Ecto neural progenitor cell (in vitro differentiated cells): ENCODE measurements around the gene TMEM123.

ENCODE experiments used
- DNase-seq: peaks from one replicate; pipeline ENCODE4 v3.0.0-alpha.2; 2018; ENCODE audit warnings: low spot score

The TMEM123 gene, protein sequence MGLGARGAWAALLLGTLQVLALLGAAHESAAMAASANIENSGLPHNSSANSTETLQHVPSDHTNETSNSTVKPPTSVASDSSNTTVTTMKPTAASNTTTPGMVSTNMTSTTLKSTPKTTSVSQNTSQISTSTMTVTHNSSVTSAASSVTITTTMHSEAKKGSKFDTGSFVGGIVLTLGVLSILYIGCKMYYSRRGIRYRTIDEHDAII

DNA sequence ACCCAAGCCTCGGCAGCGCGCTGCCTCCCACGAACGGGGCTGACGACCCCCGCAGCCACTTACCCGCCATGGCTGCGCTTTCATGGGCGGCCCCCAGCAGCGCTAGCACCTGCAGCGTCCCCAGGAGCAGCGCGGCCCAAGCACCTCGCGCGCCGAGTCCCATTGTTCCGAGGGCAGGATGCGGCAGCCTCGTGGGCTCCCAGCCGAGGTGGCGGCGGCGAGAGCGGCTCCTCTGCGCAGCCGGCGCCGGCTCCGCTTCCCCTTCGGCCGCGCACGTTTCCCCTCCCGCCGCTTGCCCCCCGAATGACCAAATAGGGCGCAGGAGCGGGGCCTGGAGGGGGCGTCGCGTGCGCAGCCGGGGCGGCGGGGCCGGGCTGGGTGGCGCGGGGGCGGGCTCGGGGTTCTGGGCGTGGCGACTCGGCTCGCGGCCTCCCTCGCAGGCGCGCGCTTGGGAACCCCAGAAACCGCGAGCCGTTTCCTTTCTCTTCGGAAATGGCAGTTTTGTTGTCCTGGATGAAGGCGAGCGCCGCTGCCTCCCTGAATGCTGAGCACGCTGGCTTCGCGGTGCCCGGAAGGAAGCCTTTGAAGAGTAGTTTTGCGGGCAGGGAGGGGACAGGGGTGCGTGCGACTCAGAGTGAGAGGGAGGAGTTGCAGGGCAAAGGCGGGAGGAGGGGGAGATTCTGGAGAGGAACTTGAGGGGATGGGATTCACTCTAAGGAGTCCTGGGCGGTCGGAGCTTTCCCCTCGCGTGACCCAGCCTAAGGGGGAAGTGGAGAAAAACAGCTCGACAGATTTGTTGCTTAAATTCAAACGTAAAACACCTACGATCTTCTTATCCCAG, at the start of gene TMEM123:
Gene TMEM123 (minus strand): TSS at position 305 of the 841 bp plus-strand sequence. CDS start 142 bp downstream, at position 163.
- peak; percentile 85 for DNase-seq

DNA sequence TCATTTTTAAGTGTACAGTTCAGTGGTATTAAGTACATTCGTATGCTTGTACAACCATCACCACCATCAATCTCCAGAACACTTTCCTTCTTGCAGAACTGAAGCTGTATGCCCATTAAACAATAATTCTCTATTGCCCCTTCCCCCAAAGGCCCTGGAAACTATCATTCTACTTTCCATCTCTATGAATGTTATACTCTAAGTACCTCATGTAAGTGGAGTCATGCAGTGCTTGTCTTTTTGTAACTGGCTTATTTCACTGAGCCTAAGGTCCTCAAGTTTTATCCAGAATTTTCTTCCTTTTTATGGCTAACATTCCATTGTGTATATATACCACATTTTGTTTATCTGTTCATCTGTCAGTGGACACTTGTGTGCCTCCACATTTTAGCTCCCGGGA, 48.3 kb upstream of the TMEM123 start:
- no peak for DNase-seq

DNA sequence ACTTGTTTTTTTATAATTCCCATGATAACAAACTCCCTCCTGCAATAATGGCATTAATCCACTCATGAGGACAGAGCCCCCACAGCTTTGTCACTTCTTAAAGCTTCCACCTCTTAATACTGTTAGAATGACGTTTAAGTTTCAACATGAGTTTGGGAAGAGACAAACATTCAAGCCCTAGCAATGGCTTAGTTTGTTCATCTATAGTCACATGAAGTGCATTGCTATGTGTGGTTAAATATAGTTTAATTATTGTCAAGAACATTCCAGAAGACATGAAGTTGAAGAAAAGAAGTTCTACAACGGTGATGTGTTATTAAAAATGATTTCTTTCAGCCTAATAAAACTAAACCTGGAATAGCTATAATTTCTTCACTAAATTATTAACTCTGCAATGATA, 47.4 kb upstream of the TMEM123 start:
- DNase-seq, result no peak

DNA sequence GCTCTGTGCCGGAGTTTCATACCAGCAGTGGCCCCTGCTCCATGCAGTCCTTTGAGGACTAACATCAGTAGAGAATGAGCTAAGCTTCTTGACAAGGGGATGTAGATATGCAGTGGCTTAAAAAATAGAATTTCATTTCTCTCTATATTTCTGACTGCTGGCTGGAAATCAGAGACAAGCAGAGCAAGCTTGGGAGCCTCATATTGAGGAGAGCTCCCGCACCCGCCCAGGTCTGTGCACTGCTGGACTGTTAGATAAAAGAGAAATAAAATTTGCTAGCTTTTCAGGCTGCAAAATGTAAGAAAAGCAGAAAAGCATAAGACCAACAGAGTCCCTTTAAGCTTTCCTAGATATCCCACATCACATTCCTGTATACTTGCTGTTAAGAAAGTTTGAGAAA, 46.6 kb upstream of the TMEM123 start:
- DNase-seq, result no peak

DNA sequence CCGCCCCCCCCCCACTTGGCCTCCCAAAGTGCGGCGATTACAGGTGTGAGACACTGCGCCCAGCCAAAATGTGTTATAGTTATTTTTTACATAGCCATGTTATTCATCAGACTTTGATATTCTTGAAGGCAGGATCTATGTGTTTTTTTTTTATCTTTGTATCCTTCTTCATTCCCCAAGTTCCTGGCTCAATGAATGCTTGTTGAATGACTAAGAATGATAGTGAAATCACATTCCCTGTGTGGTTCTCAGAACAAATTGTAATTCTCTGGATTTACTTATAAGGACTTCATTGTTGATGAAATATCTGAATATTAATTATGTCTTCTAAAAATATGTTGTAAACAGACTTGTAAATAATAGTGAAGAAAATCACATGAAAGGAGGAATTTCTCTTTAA, 44.5 kb upstream of the TMEM123 start:
- no peak for DNase-seq

DNA sequence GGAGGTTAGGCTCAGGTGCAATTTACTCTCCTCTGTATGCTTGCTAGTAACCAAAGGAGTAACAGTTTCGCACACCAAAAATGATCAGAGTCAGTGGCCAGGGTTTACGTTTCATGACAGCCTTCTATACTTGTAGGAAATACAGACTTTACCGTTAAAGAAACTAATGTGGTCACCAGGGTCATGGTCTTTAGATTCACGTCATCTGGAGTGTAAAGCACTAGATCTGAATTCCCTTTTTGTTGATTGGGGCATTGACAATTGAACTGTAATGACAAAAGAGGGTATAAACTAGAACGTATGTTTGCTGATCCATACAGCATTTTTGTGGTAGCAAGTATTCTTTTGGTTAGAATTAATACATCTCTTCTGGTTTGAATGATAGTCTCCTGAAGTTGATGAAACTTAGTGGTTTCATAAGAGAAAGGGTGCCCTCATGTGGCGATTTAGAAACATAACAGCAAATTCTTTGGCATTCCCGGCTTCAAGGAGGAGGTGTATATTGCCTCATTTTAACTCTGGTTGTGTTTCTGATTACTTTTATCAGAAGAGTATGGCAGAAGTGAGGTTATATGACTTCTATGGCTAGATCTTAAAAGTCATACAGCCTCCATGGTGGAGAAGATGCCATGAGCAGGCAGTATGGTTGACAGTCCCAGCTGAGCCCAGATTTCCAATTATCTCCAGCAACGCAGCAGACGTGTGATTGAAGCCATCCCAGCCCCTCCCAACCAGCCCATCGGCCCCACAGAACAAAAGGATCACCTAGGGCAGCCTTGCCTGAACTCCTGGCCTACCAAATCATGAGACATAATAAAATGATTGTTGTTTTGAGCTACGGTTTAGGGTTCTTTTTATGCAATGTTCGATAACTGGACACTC, 42.8 kb upstream of the TMEM123 start:
- DNase-seq, result peak; percentile 56

DNA sequence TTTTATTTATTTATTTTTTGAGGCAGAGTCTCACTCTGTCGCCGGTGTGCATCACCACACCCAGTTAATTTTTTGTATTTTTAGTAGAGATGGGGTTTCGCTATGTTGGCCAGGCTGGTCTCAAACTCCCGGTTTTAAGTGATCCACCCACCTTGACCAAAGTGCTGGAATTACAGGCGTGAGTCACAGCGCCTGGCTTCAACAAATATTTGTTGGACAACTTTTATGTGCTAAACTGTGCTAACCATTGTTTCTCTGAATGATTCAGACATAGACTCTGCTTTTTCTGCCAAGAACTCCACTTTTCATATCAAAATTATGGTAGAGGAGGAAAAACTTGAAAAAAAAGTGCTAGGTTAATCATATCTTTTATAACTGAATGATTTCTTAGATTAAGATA, 41.7 kb upstream of the TMEM123 start:
- DNase-seq, result no peak

DNA sequence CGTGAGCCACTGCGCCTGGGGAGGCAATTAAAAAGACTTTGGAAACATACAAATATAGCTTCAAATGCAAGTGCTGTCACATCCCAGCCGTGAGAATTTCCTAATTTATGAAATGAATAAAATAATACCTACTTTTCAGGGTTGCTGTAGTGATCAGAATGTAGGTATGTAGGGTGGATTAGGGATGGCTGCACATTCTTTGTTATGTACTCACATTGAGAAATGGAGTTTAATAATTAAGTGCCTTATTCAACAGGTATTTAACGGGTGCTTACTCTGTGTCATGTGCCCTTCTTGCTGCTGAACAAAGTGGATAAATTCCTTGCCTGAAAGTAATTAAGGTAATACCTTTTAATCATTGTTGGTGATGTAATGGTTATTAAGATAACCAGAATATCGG, 41.0 kb upstream of the TMEM123 start:
- no peak for DNase-seq

DNA sequence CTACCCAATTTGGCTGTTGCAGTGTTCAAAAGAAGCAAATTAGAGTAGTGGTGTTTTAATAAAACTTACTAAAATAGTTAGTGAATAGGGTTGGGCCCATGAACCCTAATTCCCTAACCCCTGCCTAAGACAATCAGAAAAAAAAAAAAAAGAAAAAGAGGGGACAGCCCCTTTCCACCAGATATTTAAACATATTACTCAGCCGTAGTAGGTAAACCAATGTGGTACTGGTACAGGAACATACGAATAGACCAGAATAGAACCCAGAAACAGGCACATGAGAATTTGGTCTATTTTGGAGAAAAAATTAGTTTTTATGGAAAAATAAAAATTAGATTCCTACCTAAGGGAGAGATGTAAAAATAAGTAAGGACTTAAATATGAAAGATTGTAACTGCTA, 39.4 kb upstream of the TMEM123 start:
- no peak for DNase-seq

DNA sequence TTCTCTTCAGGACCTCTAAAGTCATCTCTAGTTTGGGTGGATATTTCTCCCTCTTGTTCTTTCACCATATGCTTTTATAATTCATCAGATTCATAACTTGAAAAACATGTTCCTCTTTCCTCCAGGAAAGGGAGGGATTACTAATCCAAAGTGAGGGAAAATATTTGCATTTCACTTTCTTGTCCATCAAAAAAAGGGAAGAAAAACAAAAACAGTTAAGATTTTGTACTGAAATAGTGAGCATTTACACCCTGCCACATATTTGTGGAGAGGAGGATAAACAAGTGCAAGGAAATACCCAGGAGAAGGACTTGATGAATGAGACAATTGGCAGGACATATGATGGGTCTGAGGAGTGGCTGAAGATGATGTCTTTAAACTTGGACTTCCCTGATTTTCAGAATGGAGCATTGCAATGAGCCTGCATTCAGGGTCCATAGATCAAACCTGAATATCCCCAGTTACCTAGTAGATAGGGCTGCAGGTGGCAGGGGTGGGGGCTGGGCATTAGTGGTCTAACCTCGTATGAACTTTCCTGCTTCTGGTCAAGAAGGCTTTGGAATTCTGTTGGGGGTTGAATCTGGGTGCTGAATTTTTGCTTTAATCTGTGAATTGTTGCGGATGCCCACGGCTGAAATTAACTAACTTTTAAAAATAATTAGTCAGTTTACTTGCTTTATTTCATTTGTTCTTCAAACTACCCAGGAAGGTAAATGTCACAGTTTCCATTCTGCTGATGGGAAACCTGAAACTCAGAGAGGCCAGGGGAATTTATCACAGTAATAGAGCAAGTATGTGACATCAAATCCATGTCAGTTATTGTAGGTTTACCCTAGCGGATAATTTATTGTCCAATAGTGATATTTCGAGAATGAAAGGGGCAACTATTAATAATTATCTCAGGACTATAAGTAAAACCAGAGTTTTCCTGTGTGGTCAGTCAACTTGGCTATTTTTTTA, 36.9 kb upstream of the TMEM123 start:
- no peak for DNase-seq

DNA sequence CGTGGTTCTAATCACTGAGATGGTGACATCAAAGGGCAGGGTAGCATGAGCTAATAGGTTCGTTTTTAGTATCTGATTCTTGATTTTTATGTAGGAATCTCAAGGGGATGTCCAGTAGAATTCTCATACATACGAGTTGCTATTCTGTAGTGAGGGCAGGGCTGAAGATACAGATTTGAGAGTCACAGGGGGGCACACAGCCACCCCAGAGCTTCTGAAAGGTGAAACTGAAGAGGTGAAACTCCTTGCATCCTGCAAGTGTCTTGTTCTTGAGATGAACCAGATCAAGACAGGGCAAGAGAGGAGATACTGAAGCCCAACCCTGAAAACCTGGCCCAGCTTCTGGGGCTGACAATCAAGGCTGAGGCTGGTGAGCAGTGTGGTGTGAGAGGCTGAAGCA, 35.6 kb upstream of the TMEM123 start:
- no peak for DNase-seq

DNA sequence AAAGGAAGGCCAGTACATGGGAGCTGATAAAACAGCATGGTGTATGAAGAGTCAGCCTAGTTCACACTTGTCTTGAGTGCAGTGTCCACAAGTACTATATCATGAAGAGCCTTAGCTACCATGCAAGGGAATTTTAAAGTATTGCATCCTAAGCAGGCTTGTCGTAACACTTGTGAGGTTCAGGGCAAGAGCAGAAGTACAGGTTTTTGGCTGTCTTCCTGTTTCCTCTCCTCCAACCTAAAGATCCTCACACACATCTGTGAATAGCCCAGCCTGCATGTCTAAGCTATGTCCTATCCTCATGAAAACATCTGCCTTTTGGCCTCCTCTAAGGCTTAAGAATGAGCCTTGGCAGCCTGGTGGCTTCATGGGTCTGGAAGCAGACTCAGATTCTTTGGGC, 34.6 kb upstream of the TMEM123 start:
- DNase-seq, result no peak

DNA sequence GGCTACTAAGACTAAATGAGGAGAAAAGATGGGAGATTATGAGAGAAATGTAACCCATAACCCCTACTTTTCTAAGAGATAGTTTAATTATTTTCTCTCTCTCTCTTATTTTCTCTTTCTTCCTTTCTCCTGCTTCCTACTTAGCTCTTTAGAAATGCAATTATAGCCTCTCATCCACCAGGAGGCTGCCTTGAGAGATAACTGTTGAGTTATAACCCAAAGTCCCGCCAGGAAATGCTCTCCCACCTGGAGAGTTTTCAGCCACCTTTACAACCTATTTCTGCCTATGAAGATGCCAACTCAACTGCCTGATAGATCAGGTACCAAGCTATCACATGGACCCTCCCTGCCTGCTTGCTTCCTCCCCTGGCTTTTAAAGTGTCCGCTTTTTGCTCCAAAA, 34.0 kb upstream of the TMEM123 start:
- DNase-seq, result no peak

DNA sequence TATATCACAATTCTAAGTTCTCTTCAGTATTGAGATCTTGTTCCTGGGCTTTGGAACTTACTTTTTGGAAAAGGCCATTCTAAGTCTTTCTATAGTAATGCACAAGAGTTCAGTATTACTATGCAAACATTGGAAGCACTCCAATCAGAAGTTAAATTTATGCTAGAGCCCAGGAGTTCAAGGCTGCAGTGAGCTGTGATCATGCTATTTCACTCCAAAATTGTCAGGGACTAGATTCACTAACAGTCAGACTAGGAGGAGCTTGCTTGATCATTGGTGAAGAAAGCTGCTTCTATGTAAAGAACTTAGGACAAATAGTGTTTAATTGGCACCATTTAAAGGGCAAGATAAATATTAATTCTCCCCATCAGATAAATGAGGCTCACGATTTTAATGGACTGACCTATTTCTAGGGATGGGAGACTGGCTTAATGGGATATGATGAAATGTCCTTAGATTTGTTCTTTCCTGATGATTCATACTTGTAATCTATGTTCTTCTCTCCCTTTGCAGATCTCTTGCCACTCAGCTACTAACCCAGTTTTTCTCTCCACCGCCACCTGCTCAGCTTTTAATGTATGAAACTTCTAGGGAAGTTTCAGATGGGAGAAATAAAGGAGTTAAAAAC, 32.6 kb upstream of the TMEM123 start:
- no peak for DNase-seq

DNA sequence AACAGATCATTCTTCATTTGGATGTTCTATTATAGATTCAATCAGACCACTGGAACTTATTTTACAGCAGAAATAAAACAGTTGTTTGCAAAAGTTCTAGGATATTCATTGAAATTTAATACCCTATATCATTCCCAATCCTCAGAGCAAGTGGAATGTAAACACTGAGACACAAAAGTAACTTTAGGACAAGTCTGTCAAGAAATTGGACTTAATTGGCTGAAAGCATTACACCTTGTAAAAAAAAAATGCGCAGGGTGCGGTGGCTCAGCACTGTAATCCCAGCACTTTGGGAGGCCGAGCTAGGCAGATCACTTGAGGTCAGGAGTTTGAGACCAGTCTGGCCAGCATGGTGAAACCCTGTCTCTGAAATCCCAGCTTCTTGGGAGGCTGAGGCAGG, 29.9 kb upstream of the TMEM123 start:
- no peak for DNase-seq

DNA sequence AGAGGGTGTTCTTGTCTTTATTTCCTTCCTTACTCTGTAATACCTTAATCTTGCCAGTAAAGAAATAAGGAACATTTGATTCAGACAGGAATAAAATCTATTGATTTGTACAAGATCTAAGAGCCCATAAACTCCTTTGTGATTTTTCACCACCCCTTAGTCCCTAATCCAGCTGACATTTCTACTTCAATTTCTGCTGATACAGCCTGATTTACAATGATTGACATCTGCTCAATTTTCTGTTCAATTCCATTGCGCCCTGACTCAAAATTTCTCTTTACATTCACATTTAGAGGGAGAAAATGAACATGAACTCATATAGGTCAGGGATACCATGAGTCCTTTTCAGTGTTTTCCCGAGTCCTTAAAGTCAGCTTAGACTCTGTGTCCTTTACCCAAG, 27.2 kb upstream of the TMEM123 start:
- no peak for DNase-seq

DNA sequence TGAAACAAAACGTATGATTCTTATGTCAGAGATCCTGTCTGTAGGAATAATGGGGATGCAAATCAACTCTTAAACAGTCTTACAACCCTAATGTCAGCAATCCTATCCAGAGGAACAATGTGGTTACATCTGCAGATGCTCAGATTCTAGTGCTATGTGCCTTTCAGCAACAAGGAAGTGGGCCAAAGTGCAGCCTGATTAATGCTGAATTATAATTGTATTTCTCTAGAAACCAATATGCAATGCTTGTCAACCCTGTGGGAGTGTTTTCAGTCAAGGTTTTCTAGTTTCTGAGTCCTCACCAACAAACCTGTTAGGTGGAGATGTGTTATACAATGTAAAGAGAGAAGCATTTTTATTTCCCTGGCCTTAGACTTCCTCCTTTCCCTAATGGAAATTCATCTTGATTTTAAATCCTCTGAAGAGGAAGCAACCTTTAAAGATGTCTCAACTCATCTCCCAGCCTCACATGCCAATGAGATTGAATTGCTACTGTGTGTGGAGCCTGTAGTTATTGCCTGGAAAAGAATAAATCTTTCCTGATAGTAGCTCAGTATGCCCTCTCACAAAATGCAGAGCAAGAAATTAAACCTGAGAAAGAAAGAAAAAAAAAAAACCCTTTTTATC, 26.2 kb upstream of the TMEM123 start:
- no peak for DNase-seq

DNA sequence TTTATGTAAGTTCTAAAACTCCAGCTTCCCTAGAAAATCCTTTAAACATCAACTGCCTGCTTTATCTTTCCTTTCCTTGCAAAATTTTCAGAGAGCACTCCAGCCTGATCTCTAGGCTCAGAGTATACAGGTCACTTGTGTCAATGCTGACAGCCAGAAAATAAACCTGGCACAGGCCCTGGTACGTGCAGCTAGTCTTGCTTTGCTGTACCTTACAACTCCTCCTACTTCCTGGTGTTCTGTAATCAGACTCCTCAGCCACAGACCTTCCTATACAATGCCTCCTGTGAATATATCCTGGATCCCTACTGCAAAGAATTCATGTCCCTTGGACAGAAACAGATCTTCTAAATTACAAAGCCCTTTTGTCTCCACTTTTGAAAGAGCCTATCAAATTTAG, 24.2 kb upstream of the TMEM123 start:
- no peak for DNase-seq

DNA sequence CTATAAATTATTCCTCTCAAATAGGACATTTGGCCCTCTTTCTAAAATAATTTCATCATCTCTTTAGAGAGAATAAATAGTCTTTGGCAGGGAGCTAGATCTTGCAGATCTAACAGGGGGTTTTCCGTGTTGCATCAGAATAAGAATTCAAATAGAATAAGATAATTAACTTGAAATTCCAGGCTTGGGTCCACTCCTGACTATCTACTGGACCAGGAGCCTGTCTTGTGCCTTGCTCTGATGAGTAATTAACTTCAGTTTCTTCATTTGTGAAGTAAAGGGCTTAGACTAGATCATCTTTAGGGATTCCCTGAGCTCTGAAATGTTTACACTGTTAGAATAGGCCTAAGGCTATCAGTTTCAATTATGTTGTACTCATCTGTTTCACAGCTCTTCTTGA, 23.5 kb upstream of the TMEM123 start:
- DNase-seq, result no peak

DNA sequence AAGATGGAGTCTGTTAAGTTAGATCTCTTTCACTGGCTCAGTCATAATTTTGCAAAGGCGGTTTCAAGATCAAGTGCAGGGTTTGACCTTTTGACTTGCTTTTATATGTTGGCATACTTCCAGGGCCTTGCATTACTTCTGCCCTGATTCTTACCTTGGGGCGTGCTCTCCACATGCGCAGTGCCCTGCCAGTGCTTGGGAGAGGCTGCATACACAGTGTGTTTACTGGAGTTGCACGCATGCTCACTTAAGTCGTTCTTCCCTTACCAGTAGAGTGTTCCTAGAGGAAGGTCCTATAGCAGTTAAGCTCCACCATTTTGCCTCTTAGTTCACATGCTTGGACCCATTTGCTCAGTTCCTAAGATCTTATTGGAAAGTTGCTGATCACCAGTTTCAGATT, 21.0 kb upstream of the TMEM123 start:
- no peak for DNase-seq

DNA sequence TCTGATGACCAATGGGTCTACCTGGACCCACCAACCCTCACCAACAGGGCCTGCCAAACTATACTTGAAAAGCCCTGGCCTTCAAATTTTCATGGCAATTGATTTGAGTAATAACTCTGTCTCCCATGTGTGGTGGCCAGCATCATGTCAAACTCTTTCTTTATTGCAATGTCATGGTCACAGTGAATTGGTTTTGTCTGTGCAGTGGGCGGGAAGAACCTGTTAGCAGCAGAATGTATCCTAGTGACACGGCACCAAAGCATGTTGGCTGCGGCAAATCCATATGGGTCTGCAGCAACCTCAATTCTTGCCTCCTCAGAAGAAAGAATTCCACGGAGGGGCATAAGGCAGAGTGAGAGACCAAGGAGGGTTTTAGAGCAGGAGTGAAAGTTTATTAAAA, 19.6 kb upstream of the TMEM123 start:
- no peak for DNase-seq
